KOPT-K1 (cell line): ENCODE measurements around the gene FBXL5.
"Not testable (repeated sequence)": the region's sequence is repeated elsewhere in the genome, so short reads cannot be mapped to it uniquely, and the experiment has no call there.

Source experiments
- H3K27ac ChIP-seq: fragments of 200-600 bp; sonication (generic); 2 replicates; pipeline ENCODE4 v1.5.1; 2016; ENCODE audit warnings: antibody characterized with exemption, mild to moderate bottlenecking, low read depth, low read length; ENCODE audit not compliant: poor library complexity, severe bottlenecking
- H3K36me3 ChIP-seq: fragments of 200-600 bp; sonication (generic); 2 replicates; pipeline ENCODE4 v1.5.1; 2017; ENCODE audit warnings: antibody characterized with exemption, mild to moderate bottlenecking, low read length, moderate library complexity; ENCODE audit not compliant: insufficient read depth
- H3K9me3 ChIP-seq: fragments of 200-600 bp; sonication (generic); 2 replicates; pipeline ENCODE4 v1.5.1; 2017; ENCODE audit warnings: antibody characterized with exemption, low read length, mild to moderate bottlenecking; ENCODE audit not compliant: insufficient read depth, poor library complexity, severe bottlenecking

The FBXL5 gene

GRCh38 chr4:15648600-15648999, 6.6 kb downstream of the FBXL5 start:
- no peak overlapping the region for H3K27ac ChIP-seq
- H3K9me3 ChIP-seq, result no peaks in the 10 kb centered on the region
- H3K36me3 ChIP-seq, result peaks cover 5% of the 10 kb centered on the region; the same call in 1 of the 2 replicates

GRCh38 chr4:15638418-15638817, 16.7 kb downstream of the FBXL5 start:
- H3K36me3 ChIP-seq, result peaks cover 84% of the 10 kb centered on the region
- H3K27ac ChIP-seq, result no peak overlapping the region
- peaks cover 5% of the 10 kb centered on the region for H3K9me3 ChIP-seq

GRCh38 chr4:15636818-15637217, 18.3 kb downstream of the FBXL5 start:
- Histone ChIP-seq H3K27ac (no peak overlapping the region), H3K36me3 (peaks cover 96% of the 10 kb centered on the region), H3K9me3 (peaks cover 12% of the 10 kb centered on the region)

- H3K9me3 ChIP-seq, result peaks cover 65% of the 10 kb centered on the region
- peaks cover 78% of the 10 kb centered on the region for H3K36me3 ChIP-seq
- H3K27ac ChIP-seq, result not testable (repeated sequence)
Measured at GRCh38 chr4:15617407-15617806, 37.8 kb downstream of the FBXL5 start.

GRCh38 chr4:15614891-15615290, 40.3 kb downstream of the FBXL5 start:
- H3K27ac ChIP-seq, result not testable (repeated sequence)
- H3K9me3 ChIP-seq, result peaks cover 40% of the 10 kb centered on the region
- peaks cover 68% of the 10 kb centered on the region for H3K36me3 ChIP-seq

- no peak overlapping the region for H3K27ac ChIP-seq
- peaks cover 47% of the 10 kb centered on the region for H3K36me3 ChIP-seq
- H3K9me3 ChIP-seq, result peaks cover 12% of the 10 kb centered on the region
Measured at GRCh38 chr4:15612136-15612535, 43.0 kb downstream of the FBXL5 start.

- H3K36me3 ChIP-seq, result peaks cover 36% of the 10 kb centered on the region
- H3K27ac ChIP-seq, result no peak overlapping the region
Measured at GRCh38 chr4:15610855-15611254, 44.3 kb downstream of the FBXL5 start.

GRCh38 chr4:15605537-15605936, 49.6 kb downstream of the FBXL5 start:
- no peak overlapping the region for H3K27ac ChIP-seq
- H3K36me3 ChIP-seq, result peaks cover 47% of the 10 kb centered on the region
- peaks cover 6% of the 10 kb centered on the region for H3K9me3 ChIP-seq

More at GRCh38 chr4:15610855-15611254, 44.3 kb downstream of the FBXL5 start:
- H3K9me3 ChIP-seq, result no peaks in the 10 kb centered on the region

GRCh38 chr4:15601862-15602261, 53.3 kb downstream of the FBXL5 start:
- H3K36me3 ChIP-seq, result peaks cover 43% of the 10 kb centered on the region
- no peak overlapping the region for H3K27ac ChIP-seq
- peaks cover 6% of the 10 kb centered on the region for H3K9me3 ChIP-seq

GRCh38 chr4:15600176-15600575, 55.0 kb downstream of the FBXL5 start:
- Histone ChIP-seq H3K9me3 (peaks cover 6% of the 10 kb centered on the region), H3K27ac (no peak overlapping the region), H3K36me3 (peaks cover 35% of the 10 kb centered on the region)

GRCh38 chr4:15598644-15599043, 56.5 kb downstream of the FBXL5 start:
- H3K27ac ChIP-seq, result no peak overlapping the region
- peaks cover 20% of the 10 kb centered on the region; the same call in 1 of the 2 replicates for H3K36me3 ChIP-seq
- peaks cover 4% of the 10 kb centered on the region for H3K9me3 ChIP-seq

- Histone ChIP-seq H3K36me3 (no peaks in the 10 kb centered on the region), H3K27ac (no peak overlapping the region), H3K9me3 (no peaks in the 10 kb centered on the region)
Measured at GRCh38 chr4:15592799-15593198, 62.4 kb downstream of the FBXL5 start.

- H3K36me3 ChIP-seq, result no peaks in the 10 kb centered on the region
- H3K9me3 ChIP-seq, result no peaks in the 10 kb centered on the region
- H3K27ac ChIP-seq, result no peak overlapping the region
Measured at GRCh38 chr4:15587649-15588048, 67.5 kb downstream of the FBXL5 start.

GRCh38 chr4:15586066-15586465, 69.1 kb downstream of the FBXL5 start:
- Histone ChIP-seq H3K36me3 (no peaks in the 10 kb centered on the region), H3K9me3 (no peaks in the 10 kb centered on the region), H3K27ac (no peak overlapping the region)

- H3K27ac ChIP-seq, result no peak overlapping the region
- no peaks in the 10 kb centered on the region for H3K36me3 ChIP-seq
- no peaks in the 10 kb centered on the region for H3K9me3 ChIP-seq
Measured at GRCh38 chr4:15585331-15585730, 69.8 kb downstream of the FBXL5 start.

- Histone ChIP-seq H3K36me3 (no peaks in the 10 kb centered on the region), H3K27ac (no peak overlapping the region), H3K9me3 (no peaks in the 10 kb centered on the region)
Measured at GRCh38 chr4:15584785-15585184, 70.4 kb downstream of the FBXL5 start.

- H3K36me3 ChIP-seq, result no peaks in the 10 kb centered on the region
- H3K9me3 ChIP-seq, result no peaks in the 10 kb centered on the region
- H3K27ac ChIP-seq, result no peak overlapping the region
Measured at GRCh38 chr4:15577508-15577907, 77.6 kb downstream of the FBXL5 start.
